H54 (cell line): Measurements from ENCODE around the gene PCGF2.

ENCODE experiments used
- DNase-seq: peaks from one replicate; pipeline ENCODE4 v3.0.0; 2011; ENCODE audit warnings: low spot score, mixed read lengths; ENCODE audit not compliant: insufficient read length
- FAIRE-seq: peaks from 3 replicates; lab custom pipeline; 2011; peaks lifted over from hg19 to GRCh38; lab: Jason Lieb, UNC
- POLR2A ChIP-seq: IDR thresholded peaks from 2 replicates; pipeline ENCODE4 v1.6.1; 2011; ENCODE audit warnings: low read depth, mild to moderate bottlenecking, low read length

The PCGF2 gene

GRCh38 chr17:38746849-38747462, 1.2 kb downstream of the PCGF2 start:
- FAIRE-seq (no peak), DNase-seq (no peak)
- no peak for TF ChIP-seq POLR2A

- TF ChIP-seq POLR2A, result no peak
- DNase-seq (no peak), FAIRE-seq (no peak)
Observed at GRCh38 chr17:38746004-38746848, 1.9 kb downstream of the PCGF2 start.

- no peak for DNase-seq
- no peak for TF ChIP-seq POLR2A
Observed at GRCh38 chr17:38745545-38745944, 2.6 kb downstream of the PCGF2 start.

GRCh38 chr17:38743556-38744171, 4.5 kb downstream of the PCGF2 start:
- FAIRE-seq (no peak), DNase-seq (no peak)
- TF ChIP-seq POLR2A, result no peak

More at GRCh38 chr17:38745545-38745944, 2.6 kb downstream of the PCGF2 start:
- no peak for FAIRE-seq

- no peak for TF ChIP-seq POLR2A
- DNase-seq (no peak), FAIRE-seq (no peak)
Observed at GRCh38 chr17:38742411-38743308, 5.5 kb downstream of the PCGF2 start.

- FAIRE-seq (no peak), DNase-seq (no peak)
- TF ChIP-seq POLR2A, result no peak
Observed at GRCh38 chr17:38741921-38742410, 6.2 kb downstream of the PCGF2 start.

- FAIRE-seq (no peak), DNase-seq (no peak)
- no peak for TF ChIP-seq POLR2A
Observed at GRCh38 chr17:38741461-38741860, 6.7 kb downstream of the PCGF2 start.

GRCh38 chr17:38740806-38741205, 7.3 kb downstream of the PCGF2 start:
- no peak for TF ChIP-seq POLR2A
- no peak for DNase-seq
- FAIRE-seq, result no peak

GRCh38 chr17:38740044-38740443, 8.1 kb downstream of the PCGF2 start:
- FAIRE-seq, result no peak

GRCh38 chr17:38739305-38739704, 8.8 kb downstream of the PCGF2 start:
- FAIRE-seq, result no peak

More at GRCh38 chr17:38740044-38740443, 8.1 kb downstream of the PCGF2 start:
- no peak for DNase-seq
- no peak for TF ChIP-seq POLR2A

GRCh38 chr17:38738686-38739085, 9.4 kb downstream of the PCGF2 start:
- no peak for TF ChIP-seq POLR2A
- FAIRE-seq (no peak), DNase-seq (no peak)

More at GRCh38 chr17:38739305-38739704, 8.8 kb downstream of the PCGF2 start:
- no peak for DNase-seq
- TF ChIP-seq POLR2A, result no peak

- no peak for FAIRE-seq
Observed at GRCh38 chr17:38738007-38738662, 10.0 kb downstream of the PCGF2 start.

More at GRCh38 chr17:38738007-38738662, 10.0 kb downstream of the PCGF2 start:
- DNase-seq, result no peak
- no peak for TF ChIP-seq POLR2A
